ENCODE data around the gene RBMS1.

RBMS1 gene

GRCh38 chr2:160254189-160254762 lies 239.3 kb downstream of the RBMS1 start:
- no peak overlapping the region for H3K9ac ChIP-seq (ENCODE audit: low read depth, low read length)
- no peaks in the 10 kb centered on the region for H3K27me3 ChIP-seq (ENCODE audit: control insufficient read depth, insufficient read depth, low read length)
- no peaks in the 10 kb centered on the region for H3K9me3 ChIP-seq (ENCODE audit: control insufficient read depth, insufficient read depth, low read length)
- H3K4me3 ChIP-seq (ENCODE audit: low read depth, low read length): no peak overlapping the region
- H3K36me3 ChIP-seq (ENCODE audit: control insufficient read depth, insufficient read depth, low read length): no peaks in the 10 kb centered on the region
- H3K4me1 ChIP-seq (ENCODE audit: control insufficient read depth, insufficient read depth, low read length): no peaks in the 10 kb centered on the region

GRCh38 chr2:160253440-160254188 lies 240.0 kb downstream of the RBMS1 start:
- Histone ChIP-seq H3K27me3 (ENCODE audit: control insufficient read depth, insufficient read depth, low read length) (no peaks in the 10 kb centered on the region), H3K9me3 (ENCODE audit: control insufficient read depth, insufficient read depth, low read length) (no peaks in the 10 kb centered on the region), H3K9ac (ENCODE audit: low read depth, low read length) (no peak overlapping the region), H3K36me3 (ENCODE audit: control insufficient read depth, insufficient read depth, low read length) (no peaks in the 10 kb centered on the region), H3K4me3 (ENCODE audit: low read depth, low read length) (no peak overlapping the region), H3K4me1 (ENCODE audit: control insufficient read depth, insufficient read depth, low read length) (no peaks in the 10 kb centered on the region)

- Histone ChIP-seq H3K27me3 (ENCODE audit: control insufficient read depth, insufficient read depth, low read length) (no peaks in the 10 kb centered on the region), H3K9ac (ENCODE audit: low read depth, low read length) (no peak overlapping the region), H3K4me1 (ENCODE audit: control insufficient read depth, insufficient read depth, low read length) (no peaks in the 10 kb centered on the region), H3K4me3 (ENCODE audit: low read depth, low read length) (no peak overlapping the region), H3K9me3 (ENCODE audit: control insufficient read depth, insufficient read depth, low read length) (no peaks in the 10 kb centered on the region), H3K36me3 (ENCODE audit: control insufficient read depth, insufficient read depth, low read length) (no peaks in the 10 kb centered on the region)
Observed at GRCh38 chr2:160252900-160253299, 240.7 kb downstream of the RBMS1 start.

GRCh38 chr2:160252278-160252887 lies 241.2 kb downstream of the RBMS1 start:
- no peaks in the 10 kb centered on the region for H3K27me3 ChIP-seq (ENCODE audit: control insufficient read depth, insufficient read depth, low read length)
- no peaks in the 10 kb centered on the region for H3K36me3 ChIP-seq (ENCODE audit: control insufficient read depth, insufficient read depth, low read length)
- H3K9ac ChIP-seq (ENCODE audit: low read depth, low read length): no peak overlapping the region
- H3K4me3 ChIP-seq (ENCODE audit: low read depth, low read length): no peak overlapping the region
- no peaks in the 10 kb centered on the region for H3K4me1 ChIP-seq (ENCODE audit: control insufficient read depth, insufficient read depth, low read length)
- no peaks in the 10 kb centered on the region for H3K9me3 ChIP-seq (ENCODE audit: control insufficient read depth, insufficient read depth, low read length)

GRCh38 chr2:160251569-160251968 lies 242.0 kb downstream of the RBMS1 start:
- H3K36me3 ChIP-seq (ENCODE audit: control insufficient read depth, insufficient read depth, low read length): no peaks in the 10 kb centered on the region
- H3K9ac ChIP-seq (ENCODE audit: low read depth, low read length): no peak overlapping the region
- no peak overlapping the region for H3K4me3 ChIP-seq (ENCODE audit: low read depth, low read length)
- H3K9me3 ChIP-seq (ENCODE audit: control insufficient read depth, insufficient read depth, low read length): no peaks in the 10 kb centered on the region
- H3K27me3 ChIP-seq (ENCODE audit: control insufficient read depth, insufficient read depth, low read length): no peaks in the 10 kb centered on the region
- no peaks in the 10 kb centered on the region for H3K4me1 ChIP-seq (ENCODE audit: control insufficient read depth, insufficient read depth, low read length)

GRCh38 chr2:160249876-160250275 lies 243.7 kb downstream of the RBMS1 start:
- Histone ChIP-seq H3K4me1 (ENCODE audit: control insufficient read depth, insufficient read depth, low read length) (no peaks in the 10 kb centered on the region), H3K9ac (ENCODE audit: low read depth, low read length) (no peak overlapping the region), H3K9me3 (ENCODE audit: control insufficient read depth, insufficient read depth, low read length) (no peaks in the 10 kb centered on the region), H3K27me3 (ENCODE audit: control insufficient read depth, insufficient read depth, low read length) (no peaks in the 10 kb centered on the region), H3K36me3 (ENCODE audit: control insufficient read depth, insufficient read depth, low read length) (no peaks in the 10 kb centered on the region), H3K4me3 (ENCODE audit: low read depth, low read length) (no peak overlapping the region)

GRCh38 chr2:160247296-160248035 lies 246.1 kb downstream of the RBMS1 start:
- Histone ChIP-seq H3K9ac (ENCODE audit: low read depth, low read length) (no peak overlapping the region), H3K27me3 (ENCODE audit: control insufficient read depth, insufficient read depth, low read length) (no peaks in the 10 kb centered on the region), H3K36me3 (ENCODE audit: control insufficient read depth, insufficient read depth, low read length) (no peaks in the 10 kb centered on the region), H3K4me3 (ENCODE audit: low read depth, low read length) (no peak overlapping the region), H3K9me3 (ENCODE audit: control insufficient read depth, insufficient read depth, low read length) (no peaks in the 10 kb centered on the region), H3K4me1 (ENCODE audit: control insufficient read depth, insufficient read depth, low read length) (no peaks in the 10 kb centered on the region)

GRCh38 chr2:160246356-160246755 lies 247.3 kb downstream of the RBMS1 start:
- H3K36me3 ChIP-seq (ENCODE audit: control insufficient read depth, insufficient read depth, low read length): no peaks in the 10 kb centered on the region
- H3K4me3 ChIP-seq (ENCODE audit: low read depth, low read length): no peak overlapping the region
- H3K27me3 ChIP-seq (ENCODE audit: control insufficient read depth, insufficient read depth, low read length): no peaks in the 10 kb centered on the region
- no peaks in the 10 kb centered on the region for H3K4me1 ChIP-seq (ENCODE audit: control insufficient read depth, insufficient read depth, low read length)
- no peaks in the 10 kb centered on the region for H3K9me3 ChIP-seq (ENCODE audit: control insufficient read depth, insufficient read depth, low read length)
- no peak overlapping the region for H3K9ac ChIP-seq (ENCODE audit: low read depth, low read length)

GRCh38 chr2:160245614-160246155 lies 247.9 kb downstream of the RBMS1 start:
- no peak overlapping the region for H3K4me3 ChIP-seq (ENCODE audit: low read depth, low read length)
- no peaks in the 10 kb centered on the region for H3K4me1 ChIP-seq (ENCODE audit: control insufficient read depth, insufficient read depth, low read length)
- no peaks in the 10 kb centered on the region for H3K36me3 ChIP-seq (ENCODE audit: control insufficient read depth, insufficient read depth, low read length)
- H3K27me3 ChIP-seq (ENCODE audit: control insufficient read depth, insufficient read depth, low read length): no peaks in the 10 kb centered on the region
- no peaks in the 10 kb centered on the region for H3K9me3 ChIP-seq (ENCODE audit: control insufficient read depth, insufficient read depth, low read length)
- H3K9ac ChIP-seq (ENCODE audit: low read depth, low read length): no peak overlapping the region

GRCh38 chr2:160242893-160243564 lies 250.6 kb downstream of the RBMS1 start:
- Histone ChIP-seq H3K27me3 (ENCODE audit: control insufficient read depth, insufficient read depth, low read length) (no peaks in the 10 kb centered on the region), H3K9ac (ENCODE audit: low read depth, low read length) (no peak overlapping the region), H3K9me3 (ENCODE audit: control insufficient read depth, insufficient read depth, low read length) (no peaks in the 10 kb centered on the region), H3K4me3 (ENCODE audit: low read depth, low read length) (no peak overlapping the region), H3K36me3 (ENCODE audit: control insufficient read depth, insufficient read depth, low read length) (no peaks in the 10 kb centered on the region), H3K4me1 (ENCODE audit: control insufficient read depth, insufficient read depth, low read length) (no peaks in the 10 kb centered on the region)
